HEK293 (cell line): ENCODE results near the gene WDR1.

Experiments used
- CTCF ChIA-PET: fragments of 350-600 bp; formaldehyde crosslinking; extraction: SDS; loops from one replicate; lab custom pipeline; 2021; ENCODE audit warnings: antibody characterized with exemption; lab: Yijun Ruan, JAX
- POLR2A ChIA-PET: fragments of 300-600 bp; formaldehyde crosslinking; extraction: SDS; loops from one replicate; lab custom pipeline; 2020; ENCODE audit warnings: antibody characterized with exemption, inconsistent platforms; lab: Yijun Ruan, JAX
- H3K27ac ChIP-seq: fragments of 200-500 bp; sonication (Bioruptor generic); 2 replicates; pipeline ENCODE4 v1.5.1; 2014; ENCODE audit warnings: low read depth, low read length, control low read depth, inconsistent platforms; ENCODE audit errors: extremely low read depth
- H3K36me3 ChIP-seq, 2 experiments: fragments of 200-500 bp in 1 of 2; sonication (Bioruptor generic) in 1 of 2; 1 replicate in 1 of 2; 2 replicates in 1 of 2; pipeline ENCODE4 v1.5.1; 2014 to 2017; ENCODE audit warnings: inconsistent platforms in 2 of 2, low read length in 2 of 2; ENCODE audit not compliant: control insufficient read depth in 2 of 2, insufficient read depth in 1 of 2
- H3K4me1 ChIP-seq: fragments of 200-500 bp; sonication (Bioruptor generic); 2 replicates; pipeline ENCODE4 v1.5.1; 2014; ENCODE audit warnings: mild to moderate bottlenecking, low read length, inconsistent platforms; ENCODE audit not compliant: control insufficient read depth, insufficient read depth
- H3K4me3 ChIP-seq: 2 replicates; pipeline ENCODE4 v1.5.1; 2011; ENCODE audit warnings: low read depth, mild to moderate bottlenecking, control low read depth, low read length, moderate library complexity
- H3K9me3 ChIP-seq: fragments of 200-500 bp; sonication (Bioruptor generic); 2 replicates; pipeline ENCODE4 v1.5.1; 2014; ENCODE audit warnings: low read depth, low read length, inconsistent platforms; ENCODE audit not compliant: control insufficient read depth, insufficient read depth
- ATF2 ChIP-seq: fragments of 450-650 bp; formaldehyde crosslinking; IDR thresholded peaks from 2 replicates; pipeline ENCODE4 v1.5.1; 2016; ENCODE audit warnings: missing biosample characterization, missing genetic modification characterization, low read depth
- BCL6B ChIP-seq: fragments of 450-650 bp; formaldehyde crosslinking; IDR thresholded peaks from 2 replicates; pipeline ENCODE4 v1.5.1; 2017; ENCODE audit warnings: missing biosample characterization, missing genetic modification characterization
- HIC1 ChIP-seq: fragments of 450-650 bp; formaldehyde crosslinking; IDR thresholded peaks from 2 replicates; pipeline ENCODE4 v1.5.1; 2016; ENCODE audit warnings: missing biosample characterization, missing genetic modification characterization
- HOXA7 ChIP-seq: sonication (generic); formaldehyde crosslinking; IDR thresholded peaks from 2 replicates; pipeline ENCODE4 v1.8.1; 2022; ENCODE audit warnings: missing genetic modification reagents, borderline replicate concordance
- KLF1 ChIP-seq: fragments of 450-650 bp; formaldehyde crosslinking; IDR thresholded peaks from 2 replicates; pipeline ENCODE4 v1.5.1; 2016; ENCODE audit warnings: missing biosample characterization, missing genetic modification characterization
- KLF10 ChIP-seq: fragments of 450-650 bp; IDR thresholded peaks from 2 replicates; pipeline ENCODE4 v1.5.1; 2018; ENCODE audit warnings: missing biosample characterization, mild to moderate bottlenecking, missing genetic modification characterization
- SP7 ChIP-seq: fragments of 450-650 bp; formaldehyde crosslinking; IDR thresholded peaks from 2 replicates; pipeline ENCODE4 v1.5.1; 2016; ENCODE audit warnings: missing biosample characterization, missing genetic modification characterization
- TCF7L2 ChIP-seq: IDR thresholded peaks from 2 replicates; pipeline ENCODE4 v1.6.1; 2011; ENCODE audit warnings: low read depth, mild to moderate bottlenecking, inconsistent platforms, low read length, moderate library complexity, borderline replicate concordance
- ZBTB6 ChIP-seq: fragments of 450-650 bp; formaldehyde crosslinking; IDR thresholded peaks from 2 replicates; pipeline ENCODE4 v1.5.1; 2017; ENCODE audit warnings: missing biosample characterization, missing genetic modification characterization
- ZFP41 ChIP-seq: fragments of 450-650 bp; formaldehyde crosslinking; IDR thresholded peaks from 2 replicates; pipeline ENCODE4 v1.5.1; 2016; ENCODE audit warnings: missing biosample characterization, missing genetic modification characterization, borderline replicate concordance
- ZNF138 ChIP-seq: fragments of 450-650 bp; formaldehyde crosslinking; IDR thresholded peaks from 2 replicates; pipeline ENCODE4 v1.5.1; 2016; ENCODE audit warnings: missing biosample characterization, missing genetic modification characterization, borderline replicate concordance
- ZNF16 ChIP-seq: fragments of 450-650 bp; formaldehyde crosslinking; IDR thresholded peaks from 2 replicates; pipeline ENCODE4 v1.5.1; 2016; ENCODE audit warnings: low read depth, missing biosample characterization, missing genetic modification characterization
- ZNF274 ChIP-seq, 2 experiments: fragments of 200-500 bp in 1 of 2; fragments of 450-650 bp in 1 of 2; sonication (Bioruptor generic) in 1 of 2; formaldehyde crosslinking in 1 of 2; IDR thresholded peaks; 2 replicates each; pipeline versions ENCODE4 v1.5.1 to v1.6.1; 2014 to 2016; ENCODE audit warnings: borderline replicate concordance in 1 of 2, inconsistent platforms in 1 of 2, low read length in 1 of 2, missing biosample characterization in 1 of 2, missing genetic modification characterization in 1 of 2
- ZNF280D ChIP-seq: fragments of 450-650 bp; formaldehyde crosslinking; IDR thresholded peaks from 2 replicates; pipeline ENCODE4 v1.5.1; 2016; ENCODE audit warnings: missing biosample characterization, missing genetic modification characterization
- ZNF341 ChIP-seq: fragments of 450-650 bp; formaldehyde crosslinking; IDR thresholded peaks from 2 replicates; pipeline ENCODE4; 2016; ENCODE audit warnings: low read depth, missing biosample characterization, missing genetic modification characterization
- ZNF354C ChIP-seq: fragments of 450-650 bp; formaldehyde crosslinking; IDR thresholded peaks from 2 replicates; pipeline ENCODE4 v1.5.1; 2016; ENCODE audit warnings: missing biosample characterization, missing genetic modification characterization, low read depth, borderline replicate concordance
- ZNF394 ChIP-seq: fragments of 450-650 bp; formaldehyde crosslinking; IDR thresholded peaks from 2 replicates; pipeline ENCODE4 v1.5.1; 2016; ENCODE audit warnings: missing biosample characterization, missing genetic modification characterization, mild to moderate bottlenecking, moderate library complexity, borderline replicate concordance
- ZNF423 ChIP-seq: fragments of 450-650 bp; formaldehyde crosslinking; IDR thresholded peaks from 2 replicates; pipeline ENCODE4 v1.5.1; 2016; ENCODE audit warnings: missing biosample characterization, missing genetic modification characterization
- ZNF558 ChIP-seq: fragments of 450-650 bp; formaldehyde crosslinking; IDR thresholded peaks from 2 replicates; pipeline ENCODE4 v1.5.1; 2016; ENCODE audit warnings: missing biosample characterization, missing genetic modification characterization
- ZNF560 ChIP-seq: fragments of 450-650 bp; formaldehyde crosslinking; IDR thresholded peaks from 2 replicates; pipeline ENCODE4 v1.5.1; 2017; ENCODE audit warnings: missing biosample characterization, missing genetic modification characterization, borderline replicate concordance
- ZNF596 ChIP-seq: fragments of 450-650 bp; IDR thresholded peaks from 2 replicates; pipeline ENCODE4 v1.5.0; 2018; ENCODE audit warnings: missing biosample characterization, mild to moderate bottlenecking, missing genetic modification characterization, moderate library complexity

Gene WDR1

GRCh38 chr4:10144966-10145365 is 28.4 kb upstream of the WDR1 start:
- TF ChIP-seq ZNF394 (no peak), ZFP41 (no peak), ZNF274 (IDR thresholded peaks at IDR 0.05; ENCODE audit: low read length) (no peak), ZNF274 (tag by site-specific recombination; IDR thresholded peaks at IDR 0.05; ENCODE audit: borderline replicate concordance) (no peak)
- H3K4me1 ChIP-seq = no peaks in the 10 kb centered on the region
- no peaks in the 10 kb centered on the region for H3K36me3 ChIP-seq
- ChIA-PET CTCF (interaction anchor here (0.6 to 1.6 kb wide), 3 partner anchors 10 to 15 kb away, joined by 3 read pairs; no protein-coding TSS in a partner anchor), POLR2A (no interaction called here)
- H3K4me3 ChIP-seq = no peak overlapping the region
- no peak overlapping the region for H3K27ac ChIP-seq
- H3K9me3 ChIP-seq = no peaks in the 10 kb centered on the region

GRCh38 chr4:10144479-10144878 is 27.9 kb upstream of the WDR1 start:
- ChIA-PET POLR2A (no interaction called here), CTCF (interaction anchor here (0.6 to 1.6 kb wide), 3 partner anchors 11 to 16 kb away, joined by 3 read pairs; no protein-coding TSS in a partner anchor)
- TF ChIP-seq ZBTB6 (no peak), KLF10 (no peak), KLF1 (no peak), ZNF280D (tag by site-specific recombination) (no peak), ZNF596 (no peak), ZNF16 (tag by site-specific recombination) (no peak), ZNF423 (no peak), TCF7L2 (no peak), SP7 (tag by site-specific recombination) (no peak), ZNF560 (no peak), ATF2 (tag by site-specific recombination) (no peak), BCL6B (tag by site-specific recombination) (no peak), ZNF354C (tag by site-specific recombination) (no peak), ZNF138 (tag by site-specific recombination) (no peak), ZNF341 (tag by site-specific recombination) (no peak), HOXA7 (CRISPR knock-in tag) (no peak), ZNF558 (tag by site-specific recombination) (no peak), HIC1 (tag by site-specific recombination) (no peak)

More at GRCh38 chr4:10144479-10144878, 27.9 kb upstream of the WDR1 start:
- Histone ChIP-seq H3K4me1 (no peaks in the 10 kb centered on the region), H3K36me3 (no peaks in the 10 kb centered on the region), H3K9me3 (no peaks in the 10 kb centered on the region), H3K27ac (no peak overlapping the region), H3K4me3 (no peak overlapping the region)
